ENCODE data around the gene EXOC2.
"Not testable (repeated sequence)": the region's sequence is repeated elsewhere in the genome, so short reads cannot be mapped to it uniquely, and the experiment has no call there.

EXOC2 gene

DNA sequence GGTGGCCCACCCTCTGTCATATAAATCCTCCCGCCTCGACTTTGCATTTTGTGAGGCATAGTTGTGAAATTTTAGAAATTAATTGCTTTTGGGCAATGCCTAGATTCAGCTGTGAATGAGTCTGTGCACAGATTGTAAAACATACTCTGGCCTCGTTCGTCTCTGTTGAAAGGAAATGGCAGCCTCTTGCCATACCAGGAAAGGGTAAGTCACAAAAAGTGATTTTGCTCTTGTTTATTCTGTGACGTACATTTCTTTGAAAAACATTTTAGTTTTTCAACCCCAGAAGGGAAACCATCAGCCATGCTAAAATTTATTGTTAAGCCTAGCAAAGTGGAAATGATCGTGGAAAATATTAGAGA lies 15.3 kb upstream of the EXOC2 start:
- no peak for DNase-seq

- DNase-seq = no peak
Measured at GRCh38 chr6:707576-708236, 14.8 kb upstream of the EXOC2 start.

DNA sequence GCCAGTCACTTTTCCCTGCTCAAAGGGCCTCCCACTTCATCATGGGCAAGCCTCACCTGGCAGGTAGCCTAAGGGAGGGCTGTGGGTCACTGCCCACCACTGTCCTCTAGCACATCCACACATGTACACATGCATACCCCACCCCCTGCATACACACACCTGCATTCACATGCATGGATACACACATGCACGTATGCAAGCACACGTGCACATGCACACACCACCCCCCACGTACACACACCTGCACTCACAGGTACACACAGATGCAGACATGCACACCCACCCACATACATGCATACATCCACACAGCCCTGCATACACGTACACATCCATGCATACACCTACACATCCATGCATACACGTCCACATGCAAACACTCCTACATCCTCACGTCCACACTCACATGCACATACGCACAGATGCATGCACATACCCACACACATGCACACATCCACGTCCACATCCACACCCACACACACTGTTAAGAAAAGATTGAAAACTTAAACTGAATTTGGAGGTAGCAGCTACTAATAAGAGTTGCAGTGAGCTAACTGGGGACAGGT lies 14.0 kb upstream of the EXOC2 start:
- no peak for DNase-seq

GRCh38 chr6:706146-706545 lies 13.2 kb upstream of the EXOC2 start:
- no peak for DNase-seq

- DNase-seq = no peak
Measured at GRCh38 chr6:705047-705446, 12.1 kb upstream of the EXOC2 start.

GRCh38 chr6:704046-704445 lies 11.1 kb upstream of the EXOC2 start:
- no peak for DNase-seq

DNA sequence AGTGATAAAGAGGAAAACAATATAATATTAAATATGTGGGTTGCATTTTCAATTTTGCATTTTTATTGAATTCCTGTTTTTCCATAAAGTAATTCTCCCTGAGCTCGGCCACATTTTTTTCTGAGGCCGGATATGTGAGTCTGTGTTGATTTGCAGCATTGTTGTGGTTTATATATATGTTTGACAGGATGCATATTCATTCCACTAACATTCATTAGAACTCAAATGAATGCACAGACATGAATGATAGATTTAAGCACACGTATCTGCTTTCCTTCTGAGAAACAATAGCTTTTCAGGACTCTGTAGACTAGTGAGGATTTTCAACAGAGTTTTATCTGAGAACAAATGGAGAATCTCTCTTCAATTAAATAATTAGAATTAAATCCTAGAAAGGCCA lies 10.6 kb upstream of the EXOC2 start:
- no peak for DNase-seq

DNA sequence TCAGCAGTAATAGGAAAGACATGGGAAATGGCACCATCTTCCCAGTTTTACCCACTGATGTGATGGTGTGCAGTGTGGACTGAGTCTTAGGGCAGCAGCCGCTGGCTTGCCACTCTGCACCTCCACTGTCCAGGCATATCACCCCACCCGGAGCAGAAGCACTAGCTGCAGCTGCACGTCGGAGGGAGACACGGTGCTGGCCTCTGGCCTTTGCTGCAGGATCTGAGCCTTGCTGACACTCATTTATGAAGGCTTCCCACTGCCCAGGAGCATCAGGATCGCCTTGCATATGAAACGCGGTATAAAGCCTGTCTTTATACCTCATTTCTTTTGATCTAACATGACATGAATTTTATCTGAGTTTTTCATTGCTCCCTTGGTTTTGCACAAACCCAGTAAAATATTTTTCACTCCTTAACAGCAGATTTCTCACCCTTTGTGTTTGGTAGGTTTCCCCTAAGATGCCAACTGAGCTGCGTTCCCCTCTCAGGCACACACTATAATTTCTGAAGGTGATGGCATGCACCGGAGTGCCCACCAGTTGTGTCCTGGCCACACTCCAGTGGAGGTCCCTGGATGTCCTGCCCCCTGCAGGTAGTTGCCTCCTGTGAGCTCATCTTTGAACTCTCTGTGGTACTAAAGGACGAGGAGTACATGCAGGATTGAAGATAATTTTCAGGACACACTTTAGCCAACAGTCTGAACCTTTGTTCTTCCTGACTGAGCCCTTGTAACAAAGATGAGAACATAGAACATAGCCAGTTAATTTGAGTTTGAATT lies 9.0 kb upstream of the EXOC2 start:
- no peak for DNase-seq

GRCh38 chr6:701215-701614 lies 8.3 kb upstream of the EXOC2 start:
- DNase-seq = no peak

DNA sequence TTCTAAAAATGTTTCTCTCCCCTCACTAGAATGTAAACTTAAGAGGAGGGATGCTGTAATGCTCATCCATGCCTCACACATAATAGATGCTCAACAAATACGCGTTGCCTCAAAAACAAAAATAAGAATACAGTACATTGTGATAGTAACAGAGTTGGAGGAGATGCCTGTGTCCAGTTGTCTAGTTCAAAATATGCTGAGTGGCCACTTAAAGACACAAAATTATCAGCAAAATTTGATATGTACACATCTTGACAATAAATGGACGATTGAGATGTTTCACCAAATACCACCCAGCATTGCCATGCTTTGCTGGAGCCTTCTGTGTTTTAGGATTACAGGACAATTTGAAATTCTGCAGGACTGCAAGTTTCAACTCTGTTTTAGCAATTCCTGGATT lies 7.6 kb upstream of the EXOC2 start:
- DNase-seq = no peak

DNA sequence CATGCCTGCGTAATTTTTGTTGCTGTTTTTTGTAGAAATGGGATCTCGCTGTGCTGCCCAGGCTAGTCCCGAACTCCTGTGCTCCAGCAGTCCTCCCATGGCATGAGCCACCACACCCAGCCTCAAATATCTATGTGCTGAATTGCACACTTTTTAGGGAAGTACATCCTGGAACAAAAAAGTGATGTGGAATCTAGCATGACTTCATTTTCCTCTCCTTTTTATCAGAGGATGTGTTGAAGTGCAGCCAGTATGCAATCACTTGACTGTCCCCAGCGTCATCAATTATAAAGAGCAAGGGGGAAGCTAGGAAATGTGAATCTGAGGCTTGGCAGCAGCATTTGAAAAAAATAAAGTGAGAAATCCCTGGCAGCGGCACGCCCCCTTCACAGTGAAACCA lies 6.4 kb upstream of the EXOC2 start:
- no peak for DNase-seq

GRCh38 chr6:694431-695126 lies 1.6 kb upstream of the EXOC2 start:
- not testable (repeated sequence) for DNase-seq

GRCh38 chr6:693723-694009 lies 727 bp upstream of the EXOC2 start:
- DNase-seq = no peak

- no peak for DNase-seq
Measured at GRCh38 chr6:692356-692851, 535 bp downstream of the EXOC2 start.

GRCh38 chr6:689223-689622 lies 3.7 kb downstream of the EXOC2 start:
- DNase-seq = no peak

GRCh38 chr6:686497-686896 lies 6.4 kb downstream of the EXOC2 start:
- no peak for DNase-seq

DNA sequence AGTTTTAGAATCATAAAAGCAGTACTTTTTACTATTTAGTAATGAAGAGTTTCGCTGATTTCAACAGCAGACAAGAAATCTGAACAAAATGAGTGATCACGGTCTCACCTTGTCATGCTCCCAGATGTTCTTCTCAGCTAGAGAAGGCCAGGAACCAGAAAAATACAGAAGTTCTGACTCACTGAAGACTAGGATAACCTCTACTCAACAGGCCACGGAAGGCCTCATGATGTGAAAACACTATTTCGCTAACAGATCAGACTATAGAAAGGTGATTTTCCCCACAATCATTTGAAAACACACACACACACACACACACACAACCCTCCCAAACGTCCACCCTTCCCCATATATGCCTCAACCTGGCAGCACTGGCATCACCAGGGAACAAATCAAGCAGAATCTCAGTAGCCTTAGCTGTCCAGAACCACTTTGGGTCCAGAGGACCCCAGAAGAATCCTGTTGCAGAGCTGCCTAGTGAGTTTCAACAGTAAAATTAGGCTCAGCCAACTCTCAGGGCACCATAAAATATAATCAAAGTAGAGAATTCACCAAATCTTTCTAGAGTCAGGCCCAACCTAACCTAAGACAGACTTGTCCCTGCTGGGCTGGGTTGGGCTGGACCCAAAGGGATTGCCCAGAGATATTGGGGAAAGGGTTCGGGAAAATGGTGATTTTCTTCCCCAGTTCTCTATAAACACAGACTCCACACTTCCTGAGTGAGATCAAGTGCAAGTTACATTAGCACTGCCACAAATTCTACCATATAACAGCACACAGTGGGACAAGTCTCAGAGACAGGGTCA lies 7.9 kb downstream of the EXOC2 start:
- no peak for DNase-seq

DNA sequence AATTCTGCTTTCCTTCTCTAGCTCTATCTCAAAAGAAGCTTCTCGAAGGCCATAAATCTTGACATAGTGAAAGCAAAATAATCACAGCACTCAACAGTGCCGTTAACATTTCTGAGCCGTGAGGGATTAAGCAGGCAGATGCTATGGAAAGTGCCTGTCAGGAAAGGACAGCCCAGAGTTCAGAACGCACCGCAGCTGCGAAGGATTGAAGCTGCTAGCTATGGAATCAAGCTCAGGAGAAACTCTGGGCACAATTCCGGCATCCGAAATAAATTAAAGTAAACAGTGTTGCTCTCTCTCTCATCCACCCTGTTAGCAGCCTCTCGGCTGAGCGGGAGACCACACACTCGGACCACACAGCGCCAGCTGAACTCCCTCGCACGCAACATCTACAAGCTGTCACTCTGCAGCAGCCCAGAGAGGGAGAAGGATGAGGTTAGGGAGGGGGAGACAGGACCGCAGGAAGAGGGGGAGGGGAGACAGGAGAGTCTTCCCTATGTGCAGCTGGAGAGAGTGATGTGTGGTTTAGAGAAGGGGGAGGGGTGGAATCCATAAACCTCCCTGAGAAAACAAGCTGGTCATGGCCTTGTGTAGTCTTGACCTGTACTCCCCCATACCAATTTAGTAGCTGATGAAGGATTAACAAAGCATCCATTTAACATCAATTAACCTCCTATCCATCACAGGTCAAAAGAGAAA lies 9.0 kb downstream of the EXOC2 start:
- no peak for DNase-seq

DNA sequence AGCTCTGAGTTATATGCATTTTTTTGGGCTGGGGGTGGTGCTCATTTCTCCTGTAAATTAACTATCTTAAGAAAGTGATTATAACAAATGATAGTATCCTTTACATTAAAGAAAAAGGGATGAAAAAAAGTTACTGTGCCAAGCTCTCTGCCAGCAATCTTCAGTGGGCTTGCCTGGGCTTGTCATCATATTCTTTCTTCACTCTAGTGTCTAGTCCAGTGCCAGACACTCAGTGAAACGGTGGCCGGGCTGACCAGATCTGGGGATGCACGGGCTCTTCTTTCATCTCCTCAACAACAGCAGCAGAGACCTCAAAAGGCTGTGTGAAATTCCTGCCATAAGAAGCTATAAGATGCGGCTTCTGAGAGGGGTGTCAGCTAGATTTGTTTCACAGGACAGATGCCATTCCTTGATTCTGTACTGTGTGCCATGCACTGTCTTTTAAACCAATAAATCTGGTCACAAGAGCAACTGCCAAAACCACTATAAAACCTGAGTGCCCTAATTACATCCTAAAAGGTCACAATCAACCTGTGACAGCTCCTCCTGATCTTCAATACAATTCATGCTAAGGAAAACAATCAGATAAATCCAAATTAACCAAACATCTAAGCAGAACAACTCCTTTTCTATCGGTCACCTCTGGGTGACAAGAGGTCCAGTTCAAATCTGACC lies 12.1 kb downstream of the EXOC2 start:
- no peak for DNase-seq

DNA sequence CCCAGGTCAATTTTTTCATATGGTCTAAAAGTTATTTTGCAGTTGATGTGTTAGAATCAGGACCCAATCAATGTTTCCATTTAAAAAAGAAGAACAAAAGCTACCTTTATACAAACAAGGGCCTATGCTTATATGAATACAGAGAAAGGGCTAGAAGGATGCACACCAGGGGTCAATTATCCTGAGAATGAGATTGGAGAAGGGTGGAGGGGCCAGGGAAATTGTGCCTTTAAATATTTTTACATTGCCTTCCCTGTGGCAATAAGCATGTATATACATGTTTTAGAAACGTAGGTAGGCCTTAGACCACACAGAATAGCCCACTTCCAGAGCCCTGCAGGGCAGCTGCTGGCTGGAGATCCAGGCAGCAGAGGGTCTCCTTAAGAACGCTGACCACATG lies 12.7 kb downstream of the EXOC2 start:
- DNase-seq = no peak

- DNase-seq = no peak
Measured at GRCh38 chr6:679282-679681, 13.7 kb downstream of the EXOC2 start.

DNA sequence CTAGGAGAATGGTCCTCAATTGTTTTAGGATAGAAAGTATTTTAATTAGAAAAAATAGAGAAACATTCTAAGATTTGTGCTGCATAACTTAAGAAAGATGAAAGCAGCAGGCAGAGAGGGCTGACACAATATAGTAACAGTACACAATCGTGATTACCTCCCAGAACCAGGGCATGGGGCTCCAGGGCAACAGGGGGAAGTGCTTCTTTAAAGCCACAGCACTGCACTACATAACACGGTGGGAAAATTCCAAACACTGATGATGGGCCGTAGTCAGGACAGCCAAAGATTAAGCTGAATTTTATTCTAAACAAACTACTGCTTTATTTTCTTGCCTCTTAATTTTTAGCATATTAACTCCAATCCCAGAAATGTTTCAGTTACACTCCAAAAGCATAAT lies 14.4 kb downstream of the EXOC2 start:
- no peak for DNase-seq
